Frontal cortex (tissue), 4 donors: ENCODE data around the gene CS. TPM values are rescaled to one million over a fixed set of nuclear protein-coding genes. Genes with fewer than 3 reads are reported as not detected.
"Not testable (repeated sequence)": the region's sequence is repeated elsewhere in the genome, so short reads cannot be mapped to it uniquely, and the experiment has no call there.

Source experiments
- DNase-seq, 2 donors: peaks; one replicate each; pipeline ENCODE4 v3.0.0; 2012; ENCODE audit warnings: low spot score in 2 of 2
- FAIRE-seq: peaks from 2 replicates; lab custom pipeline; 2012; peaks lifted over from hg19 to GRCh38; lab: Jason Lieb, UNC
- total RNA-seq: library from RNA; depleted of rRNA; stranded (reverse); fragments of >200 nt; gene quantifications from one replicate; pipeline ENCODE4 v1.2.3, GENCODE V29; 2014
- donor health status: control.
- donor health status: control.
- donor health status: control.

The CS gene
- total RNA-seq, 1 donor from 2014 or later = 83.6 TPM

GRCh38 chr12:56286044-56286830, 13.9 kb downstream of the CS start:
- no peak for DNase-seq
- FAIRE-seq = no peak

- FAIRE-seq, DNase-seq: not testable (repeated sequence)
These were observed 15.9 kb downstream of the CS start for GRCh38 chr12:56284263-56284662.

GRCh38 chr12:56282579-56282978, 17.6 kb downstream of the CS start:
- FAIRE-seq = no peak
- no peak for DNase-seq

GRCh38 chr12:56282030-56282429, 18.1 kb downstream of the CS start:
- DNase-seq = no peak
- no peak for FAIRE-seq

- FAIRE-seq (no peak), DNase-seq (no peak)
These were observed 19.3 kb downstream of the CS start for GRCh38 chr12:56280849-56281248.

GRCh38 chr12:56278905-56279304, 21.2 kb downstream of the CS start:
- FAIRE-seq (no peak), DNase-seq (no peak)

GRCh38 chr12:56274299-56274698, 25.8 kb downstream of the CS start:
- no peak for FAIRE-seq

GRCh38 chr12:56272468-56272867, 27.7 kb downstream of the CS start:
- not testable (repeated sequence) for DNase-seq, FAIRE-seq

More at GRCh38 chr12:56274299-56274698, 25.8 kb downstream of the CS start:
- no peak for DNase-seq

GRCh38 chr12:56271031-56271430, 29.1 kb downstream of the CS start:
- no peak for FAIRE-seq
- DNase-seq = no peak

- FAIRE-seq (no peak), DNase-seq (peak in 1 of 2 donors; percentile 26)
These were observed 32.6 kb downstream of the CS start for GRCh38 chr12:56267443-56268071.

GRCh38 chr12:56266693-56267442, 33.3 kb downstream of the CS start, which contains the start of gene COQ10A:
TSS of gene COQ10A (plus strand) at chr12:56266942. CDS start at chr12:56267119, 177 bp downstream.
- DNase-seq (peak; percentile 85 to 91), FAIRE-seq (no peak)

- not testable (repeated sequence) for FAIRE-seq, DNase-seq
These were observed 34.0 kb downstream of the CS start for GRCh38 chr12:56266068-56266692.

- not testable (repeated sequence) for FAIRE-seq, DNase-seq
These were observed 37.2 kb downstream of the CS start for GRCh38 chr12:56262955-56263354.

- FAIRE-seq (no peak), DNase-seq (no peak)
These were observed 38.5 kb downstream of the CS start for GRCh38 chr12:56261503-56262232.

- FAIRE-seq = no peak
- DNase-seq = no peak
These were observed 39.2 kb downstream of the CS start for GRCh38 chr12:56260921-56261320.

- FAIRE-seq (no peak), DNase-seq (no peak)
These were observed 39.8 kb downstream of the CS start for GRCh38 chr12:56260380-56260779.

GRCh38 chr12:56258820-56259183, 41.3 kb downstream of the CS start:
- DNase-seq (no peak), FAIRE-seq (no peak)

- DNase-seq (peak; percentile 94), FAIRE-seq (no peak)
These were observed 41.9 kb downstream of the CS start, which contains the start of gene ANKRD52 for GRCh38 chr12:56258068-56258819. TSS of gene ANKRD52 (minus strand) at chr12:56258384. CDS start at chr12:56258269, 115 bp downstream.
